HEK293T (cell line): ENCODE data around the gene SLC16A8.

ENCODE experiments used
- L3MBTL2 ChIP-seq: fragments of 450-650 bp; conservative IDR thresholded peaks from 2 replicates; pipeline ENCODE4 v1.6.1; 2016; ENCODE audit warnings: mild to moderate bottlenecking
- LEF1 ChIP-seq: fragments of 450-650 bp; IDR thresholded peaks from 2 replicates; pipeline ENCODE4 v1.6.1; 2017; ENCODE audit warnings: mild to moderate bottlenecking, borderline replicate concordance
- ZNF384 ChIP-seq: fragments of 450-650 bp; IDR thresholded peaks from 2 replicates; pipeline ENCODE4 v1.6.1; 2016

DNA sequence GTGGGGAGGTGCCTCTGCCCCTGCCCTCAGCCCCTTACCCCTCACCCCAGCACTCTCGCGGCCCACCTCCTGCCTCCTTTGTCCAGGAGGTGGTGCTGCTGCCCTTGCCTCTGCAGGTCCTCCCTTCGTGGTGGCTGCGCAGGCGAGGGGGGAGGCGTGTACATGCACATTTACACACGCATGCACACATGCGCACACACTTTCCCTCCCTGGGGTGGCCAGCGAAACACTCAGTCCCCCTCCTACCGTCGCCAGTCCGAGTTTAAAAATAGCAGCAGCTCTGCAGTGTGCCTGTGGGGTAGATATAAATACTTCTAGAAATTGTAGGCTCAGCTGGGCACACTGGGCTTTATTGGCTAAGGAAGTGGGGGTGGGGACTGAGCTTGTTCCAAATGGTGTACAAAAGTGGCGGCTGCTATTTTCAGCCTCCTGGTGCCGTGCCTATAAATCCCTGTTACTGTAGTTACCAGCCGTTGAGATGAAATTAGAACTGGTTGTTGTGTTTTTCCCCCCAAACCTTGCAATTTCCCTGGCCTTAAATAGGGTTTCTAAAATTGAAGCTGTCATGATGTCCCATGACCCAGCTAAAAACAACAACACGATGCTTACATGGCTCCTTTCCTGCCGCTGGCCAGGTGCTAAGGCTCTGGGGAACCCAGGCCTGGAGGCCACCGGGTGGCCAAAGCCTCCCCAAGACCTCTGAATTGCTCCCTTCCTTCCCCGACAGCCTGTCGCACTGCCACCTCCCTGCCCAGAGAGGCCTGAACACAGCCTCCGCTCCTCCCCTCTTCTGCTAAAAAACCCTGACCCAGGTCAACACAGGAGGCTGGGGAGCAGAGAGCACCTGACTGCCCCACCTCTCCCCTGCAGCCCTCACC lies 14.4 kb downstream of the SLC16A8 start:
- TF ChIP-seq ZNF384 (no peak), LEF1 (no peak), L3MBTL2 (no peak)
